Uterus (tissue), 2 donors: ENCODE data around the gene LBP.

ENCODE experiments used
- POLR2A ChIP-seq, 2 donors: fragments of 450-650 bp; IDR thresholded peaks; one replicate each; pipeline ENCODE4 v1.6.1; 2016; ENCODE audit warnings: antibody characterized with exemption in 2 of 2, mild to moderate bottlenecking in 1 of 2, moderate library complexity in 1 of 2
- TF ChIP-seq, protein P1 (sequence below), 4 experiments: fragments of 200-600 bp in 2 of 4; fragments of 450-650 bp in 2 of 4; sonication (generic) in 2 of 4; IDR thresholded peaks; one replicate each; pipeline ENCODE4 v1.5.1; 2016 to 2019; ENCODE audit warnings: antibody characterized with exemption in 4 of 4, mild to moderate bottlenecking in 2 of 4, moderate library complexity in 1 of 4

DNA sequence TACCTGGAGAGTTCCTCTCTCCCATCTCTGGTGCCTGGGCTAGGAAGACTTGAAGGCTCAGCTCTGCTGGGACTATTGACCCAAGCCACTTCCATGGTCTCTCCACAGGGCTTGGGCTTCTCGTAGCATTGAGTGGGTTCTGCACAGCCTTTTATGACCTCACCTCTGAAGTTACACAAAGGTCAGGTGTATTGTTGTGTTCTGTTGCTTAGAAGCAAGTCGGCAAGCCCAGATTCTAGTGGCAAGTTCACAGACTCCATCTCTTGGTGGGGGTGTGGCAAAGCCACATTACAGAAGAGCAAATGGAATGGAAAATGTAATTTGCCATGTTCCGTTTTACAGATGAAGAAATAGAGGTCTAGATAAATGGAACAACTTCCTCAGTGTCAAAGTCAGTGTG is 28.9 kb upstream of the LBP start:
- TF ChIP-seq, protein P1, sequence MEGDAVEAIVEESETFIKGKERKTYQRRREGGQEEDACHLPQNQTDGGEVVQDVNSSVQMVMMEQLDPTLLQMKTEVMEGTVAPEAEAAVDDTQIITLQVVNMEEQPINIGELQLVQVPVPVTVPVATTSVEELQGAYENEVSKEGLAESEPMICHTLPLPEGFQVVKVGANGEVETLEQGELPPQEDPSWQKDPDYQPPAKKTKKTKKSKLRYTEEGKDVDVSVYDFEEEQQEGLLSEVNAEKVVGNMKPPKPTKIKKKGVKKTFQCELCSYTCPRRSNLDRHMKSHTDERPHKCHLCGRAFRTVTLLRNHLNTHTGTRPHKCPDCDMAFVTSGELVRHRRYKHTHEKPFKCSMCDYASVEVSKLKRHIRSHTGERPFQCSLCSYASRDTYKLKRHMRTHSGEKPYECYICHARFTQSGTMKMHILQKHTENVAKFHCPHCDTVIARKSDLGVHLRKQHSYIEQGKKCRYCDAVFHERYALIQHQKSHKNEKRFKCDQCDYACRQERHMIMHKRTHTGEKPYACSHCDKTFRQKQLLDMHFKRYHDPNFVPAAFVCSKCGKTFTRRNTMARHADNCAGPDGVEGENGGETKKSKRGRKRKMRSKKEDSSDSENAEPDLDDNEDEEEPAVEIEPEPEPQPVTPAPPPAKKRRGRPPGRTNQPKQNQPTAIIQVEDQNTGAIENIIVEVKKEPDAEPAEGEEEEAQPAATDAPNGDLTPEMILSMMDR (IDR thresholded peaks at IDR 0.05): no peak
- no peak for TF ChIP-seq POLR2A (IDR thresholded peaks at IDR 0.05)
